B cell (primary cell): ENCODE data around the gene GPC5. TPM values are rescaled to one million over a fixed set of nuclear protein-coding genes. Genes with fewer than 3 reads are reported as not detected.

Experiments
- ATAC-seq: fragments of 200-7000 bp; cut with Tn5 transposase; one replicate; pipeline ENCODE4 v1.10.0; 2021; ENCODE audit warnings: low read depth, mild to moderate bottlenecking, moderate number of reproducible peaks, moderate library complexity
- CTCF ChIA-PET: fragments of 350-600 bp; sonication (Branson Sonifier 250); formaldehyde crosslinking; loops from one replicate; lab custom pipeline; 2021; ENCODE audit warnings: antibody characterized with exemption, inconsistent platforms; lab: Charles Lee
- POLR2A ChIA-PET: fragments of 350-600 bp; sonication (Branson Sonifier 250); formaldehyde crosslinking; loops from one replicate; lab custom pipeline; 2021; ENCODE audit warnings: antibody characterized with exemption; lab: Charles Lee
- DNase-seq: peaks from one replicate; pipeline ENCODE4 v3.0.0; 2013
- H2AFZ ChIP-seq: 2 replicates; pipeline ENCODE4 v1.6.1; 2012; ENCODE audit warnings: mild to moderate bottlenecking, low read depth, low read length; ENCODE audit not compliant: insufficient read depth, poor library complexity, severe bottlenecking
- H3K27ac ChIP-seq, 2 donors: 1 replicate in 1 of 2; 2 replicates in 1 of 2; pipeline ENCODE4 v1.5.1; 2012 to 2013; ENCODE audit warnings: low read length in 2 of 2, mild to moderate bottlenecking in 2 of 2, moderate library complexity in 1 of 2
- H3K27me3 ChIP-seq, 4 experiments: fragments of 200-600 bp in 1 of 4; sonication (generic) in 1 of 4; replicated peaks in 1 of 4; 1 replicate in 2 of 4; 2 replicates in 2 of 4; pipeline versions ENCODE4 v1.6.1 to v1.7.0; 2013 to 2016; ENCODE audit warnings: low read length in 3 of 4, mild to moderate bottlenecking in 2 of 4, mixed read lengths in 1 of 4, moderate library complexity in 1 of 4; ENCODE audit not compliant: insufficient read depth in 4 of 4, control insufficient read depth in 3 of 4; ENCODE audit errors: control extremely low read depth in 1 of 4
- H3K36me3 ChIP-seq, 2 experiments: replicated peaks in 1 of 2; 1 replicate in 1 of 2; 2 replicates in 1 of 2; pipeline versions ENCODE4 v1.6.1 to v1.7.1; 2013; ENCODE audit warnings: low read length in 1 of 2; ENCODE audit not compliant: insufficient read depth in 2 of 2, control insufficient read depth in 1 of 2; ENCODE audit errors: control extremely low read depth in 1 of 2, extremely low read depth in 1 of 2
- H3K4me1 ChIP-seq, 2 donors: fragments of 200-600 bp in 1 of 2; sonication (generic) in 1 of 2; 1 replicate in 1 of 2; 2 replicates in 1 of 2; pipeline versions ENCODE4 v1.5.1 to v1.6.1; 2013 to 2017; ENCODE audit warnings: low read length in 2 of 2; ENCODE audit not compliant: control insufficient read depth in 2 of 2, insufficient read depth in 2 of 2
- H3K4me2 ChIP-seq: replicated peaks from 2 replicates; pipeline ENCODE3; 2012; ENCODE audit warnings: mild to moderate bottlenecking, low read depth, low read length; ENCODE audit not compliant: poor library complexity, severe bottlenecking
- H3K4me3 ChIP-seq, 5 experiments: fragments of 200-600 bp in 1 of 5; sonication (generic) in 1 of 5; 1 replicate in 3 of 5; 2 replicates in 2 of 5; pipeline versions ENCODE4 v1.5.1 to v1.7.0; 2011 to 2016; ENCODE audit warnings: low read length in 4 of 5, mild to moderate bottlenecking in 4 of 5, low read depth in 2 of 5, control low read depth in 1 of 5, moderate library complexity in 1 of 5; ENCODE audit not compliant: insufficient read depth in 1 of 5; ENCODE audit errors: control extremely low read depth in 1 of 5, extremely low read depth in 1 of 5
- H3K79me2 ChIP-seq: fragments of 200-600 bp; sonication (generic); one replicate; pipeline ENCODE4 v1.6.0; 2016; ENCODE audit warnings: low read length; ENCODE audit not compliant: control insufficient read depth, insufficient read depth
- H3K9ac ChIP-seq: fragments of 200-600 bp; sonication (generic); 2 replicates; pipeline ENCODE4 v1.6.1; 2017; ENCODE audit warnings: mild to moderate bottlenecking, low read length, moderate library complexity
- H3K9me3 ChIP-seq, 3 donors: one replicate each; pipeline versions ENCODE4 v1.6.1 to v1.7.1; 2013; ENCODE audit warnings: low read length in 2 of 3; ENCODE audit not compliant: control insufficient read depth in 2 of 3, insufficient read depth in 1 of 3; ENCODE audit errors: control extremely low read depth in 1 of 3
- H4K20me1 ChIP-seq: 2 replicates; pipeline ENCODE4 v1.6.0; 2012; ENCODE audit warnings: mild to moderate bottlenecking, low read length; ENCODE audit not compliant: insufficient read depth, control insufficient read depth, poor library complexity, severe bottlenecking
- H3K27ac Mint-ChIP-seq: one replicate; pipeline ENCODE4 v1.8.0; 2021; ENCODE audit warnings: mixed read lengths
- H3K27me3 Mint-ChIP-seq: one replicate; pipeline ENCODE4 v1.8.0; 2021; ENCODE audit warnings: mixed read lengths
- H3K4me1 Mint-ChIP-seq: one replicate; pipeline ENCODE4 v1.8.0; 2021; ENCODE audit warnings: mixed read lengths
- H3K4me3 Mint-ChIP-seq: one replicate; pipeline ENCODE4 v1.8.0; 2021; ENCODE audit warnings: mixed read lengths
- H3K9me3 Mint-ChIP-seq: one replicate; pipeline ENCODE4 v1.8.0; 2022; ENCODE audit warnings: mixed read lengths; ENCODE audit not compliant: insufficient read depth
- CTCF ChIP-seq: fragments of 200-600 bp; IDR thresholded peaks from one replicate; pipeline ENCODE4 v1.8.0; 2022; ENCODE audit warnings: antibody characterized with exemption, mild to moderate bottlenecking
- EZH2 ChIP-seq: IDR thresholded peaks from 2 replicates; pipeline ENCODE4 v1.6.1; 2012; ENCODE audit warnings: borderline replicate concordance, low read depth, mild to moderate bottlenecking, moderate library complexity, low read length; ENCODE audit not compliant: insufficient read depth, poor library complexity, severe bottlenecking
- WGBS: methylation state at CpG from one replicate; pipeline ENCODE4 v1.1.5; 2013; ENCODE audit warnings: missing lambda C conversion rate; ENCODE audit not compliant: insufficient coverage; 5-methylcytosine and 5-hydroxymethylcytosine counted together
- intact Hi-C: fragments of 100-400 bp; cut with micrococcal nuclease; formaldehyde crosslinking; loops from one replicate; pipeline ENCODE4 v1.10.0; 2022
- polyA plus RNA-seq: library from polyadenylated mRNA; depleted of rRNA; stranded (reverse); fragments of >200 nt; gene quantifications from 2 replicates; pipeline ENCODE4 v1.2.3, GENCODE V29; 2012
- total RNA-seq, 2 donors: library from RNA; stranded (reverse); fragments of 120-200 nt in 1 of 2; gene quantifications; 1 replicate in 1 of 2; 2 replicates in 1 of 2; pipeline versions ENCODE4 v1.2.3 to v1.2.4, GENCODE V29; 2013 to 2022

GPC5 gene
- total and polyA plus RNA-seq, 2 donors (not counting 1 experiment from before 2014, with no cell fraction given) = 0.15 to 0.30 TPM

GRCh38 chr13:91539286-91540157, 141.1 kb downstream of the GPC5 start:
- H3K4me3 Mint-ChIP-seq = no peak overlapping the region
- no peak overlapping the region for H3K4me3 ChIP-seq
- ATAC-seq = no peak

More at GRCh38 chr13:91539286-91540157, 141.1 kb downstream of the GPC5 start:
- no peaks in the 10 kb centered on the region for H3K4me1 Mint-ChIP-seq
- H3K9me3 ChIP-seq = no peaks in the 10 kb centered on the region
- no peaks in the 10 kb centered on the region for H3K27me3 Mint-ChIP-seq
- no peaks in the 10 kb centered on the region for H3K36me3 ChIP-seq
- ChIA-PET POLR2A (no interaction called here), CTCF (no interaction called here)
- H3K79me2 ChIP-seq = no peaks in the 10 kb centered on the region
- H3K27ac ChIP-seq = no peak overlapping the region
- no peak overlapping the region for H2AFZ ChIP-seq
- TF ChIP-seq CTCF (no peak), EZH2 (no peak)
- no peaks in the 10 kb centered on the region for H3K27me3 ChIP-seq
- DNase-seq = no peak
- no peaks in the 10 kb centered on the region for H4K20me1 ChIP-seq
- no peak overlapping the region for H3K9ac ChIP-seq
- WGBS = 100% methylated on average over 1 of the region's 3 CpGs
- H3K9me3 Mint-ChIP-seq = no peaks in the 10 kb centered on the region
- no peaks in the 10 kb centered on the region for H3K4me1 ChIP-seq
- intact Hi-C loops = no loop called here
- H3K27ac Mint-ChIP-seq = no peak overlapping the region
- H3K4me2 ChIP-seq = no peak overlapping the region
